GM19438 (cell line): ENCODE measurements around the gene STMND1.

ENCODE experiments used
- ATAC-seq: cut with Tn5 transposase; IDR thresholded peaks from one replicate; pipeline ENCODE4 v1.9.1; 2021; ENCODE audit warnings: low read depth; ENCODE audit not compliant: unreplicated experiment

Gene STMND1

DNA sequence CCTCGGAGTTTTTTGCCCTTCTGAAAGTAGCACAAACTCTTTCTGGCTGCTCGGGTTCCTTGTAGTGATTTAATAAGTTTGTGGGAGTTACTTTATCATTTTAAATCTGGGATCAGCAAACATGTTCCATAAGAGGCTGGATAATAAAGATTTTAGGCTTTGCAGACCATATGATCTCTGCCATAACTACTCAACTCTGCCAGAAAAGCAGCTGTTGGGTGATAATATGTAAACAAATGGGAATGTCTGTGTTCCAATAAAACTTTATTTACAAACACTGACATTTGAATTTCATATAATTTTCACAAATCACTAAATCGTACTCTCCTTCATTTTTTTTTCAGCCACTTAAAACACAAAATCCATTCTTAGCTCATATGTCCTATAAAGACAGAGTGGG is 3.9 kb upstream of the STMND1 start:
- no peak for ATAC-seq

DNA sequence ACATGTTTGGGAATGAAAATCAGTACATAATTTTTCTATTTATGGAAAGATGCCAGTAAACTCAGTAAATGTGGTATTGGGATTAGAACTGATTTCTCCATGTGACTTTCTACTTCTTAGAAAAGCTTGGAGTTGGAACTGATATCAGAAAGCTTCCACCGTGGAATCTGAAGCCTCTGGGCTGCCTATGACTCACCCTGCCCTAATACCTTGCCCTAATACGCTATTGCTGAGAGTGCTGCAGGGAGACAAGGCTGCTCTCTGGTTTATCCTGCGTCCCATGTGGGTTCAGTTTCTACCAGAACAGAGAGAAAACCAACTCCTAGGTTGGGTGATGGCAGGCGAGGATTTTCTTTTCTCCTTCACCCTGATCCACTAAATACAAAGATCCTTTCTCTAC is 3.3 kb upstream of the STMND1 start:
- ATAC-seq: no peak

DNA sequence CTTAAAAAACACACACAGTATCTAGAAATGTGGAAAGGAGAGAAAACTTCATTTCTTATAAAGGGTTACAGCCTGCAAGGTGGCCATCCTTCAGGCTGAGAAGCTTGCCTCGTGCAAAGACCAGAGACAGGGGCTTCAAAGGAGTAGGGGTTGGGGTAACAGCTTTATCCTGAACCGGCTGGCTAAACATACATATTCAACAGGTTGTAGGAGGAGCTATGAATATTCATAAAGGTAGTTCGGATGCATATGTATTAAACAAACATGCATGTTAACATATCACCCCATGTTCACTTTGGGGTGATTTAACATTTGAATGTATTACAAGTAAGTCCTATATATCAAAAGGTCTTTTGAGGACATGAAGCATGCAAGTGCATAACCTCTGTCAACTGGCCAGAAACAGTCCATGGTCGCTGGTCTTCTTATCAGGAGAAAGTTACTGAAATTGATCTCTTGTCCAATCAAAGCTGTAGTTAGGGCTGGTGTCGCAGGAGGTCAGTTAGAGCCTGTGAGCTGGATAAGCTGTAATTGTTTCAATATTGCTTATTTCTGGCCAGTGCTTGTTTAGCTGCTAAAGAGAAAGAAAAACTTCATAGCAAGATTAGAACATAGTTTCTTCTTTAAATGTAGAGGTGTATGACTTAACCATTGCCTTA is 2.3 kb upstream of the STMND1 start:
- no peak for ATAC-seq

DNA sequence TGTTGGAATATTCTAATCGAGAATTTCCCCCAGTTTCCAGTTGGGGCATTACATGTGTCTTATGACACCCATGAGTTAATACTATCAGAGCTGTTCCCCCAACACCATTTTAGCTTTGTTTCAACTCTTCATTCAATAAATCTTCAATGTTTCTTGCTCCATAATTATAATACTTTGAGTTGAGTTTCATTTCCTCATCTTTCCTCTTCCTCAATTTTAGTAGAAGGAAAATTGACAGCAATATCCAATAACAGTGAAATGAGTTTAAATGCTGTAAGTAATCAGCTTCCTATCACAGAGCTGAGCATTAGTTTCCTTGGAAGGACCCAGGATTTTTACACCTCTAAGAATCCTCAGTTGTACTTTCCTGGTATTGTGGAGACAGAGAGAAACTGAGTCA is 1.0 kb upstream of the STMND1 start:
- ATAC-seq: no peak

DNA sequence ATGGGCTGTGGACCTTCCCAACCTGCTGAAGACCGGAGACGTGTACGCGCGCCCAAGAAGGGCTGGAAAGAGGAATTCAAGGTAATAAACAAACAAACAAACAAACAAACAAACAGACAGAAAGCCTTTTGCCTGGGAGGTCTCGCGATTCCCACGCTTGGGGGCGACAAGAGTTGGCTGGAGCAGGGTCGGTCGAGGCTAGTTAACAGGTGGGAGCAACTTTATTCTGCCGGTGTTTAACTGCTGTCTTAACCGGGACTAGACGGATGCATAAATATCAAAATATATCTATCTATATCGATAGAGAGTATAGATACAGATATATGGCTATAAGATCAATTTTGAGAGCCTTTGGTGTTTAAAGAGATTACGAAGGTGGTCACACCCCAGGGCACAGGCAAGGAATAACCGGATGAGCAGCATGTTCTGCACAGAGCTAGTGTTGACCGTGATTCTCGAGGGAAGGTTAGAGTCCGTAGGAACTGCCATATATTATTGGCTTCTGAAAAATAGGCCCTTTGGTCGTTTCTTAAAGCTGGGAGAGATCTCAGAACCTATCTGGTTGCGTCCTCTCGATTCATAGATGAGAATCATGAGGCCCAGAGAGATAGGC is 514 bp downstream of the STMND1 start:
- ATAC-seq: no peak

DNA sequence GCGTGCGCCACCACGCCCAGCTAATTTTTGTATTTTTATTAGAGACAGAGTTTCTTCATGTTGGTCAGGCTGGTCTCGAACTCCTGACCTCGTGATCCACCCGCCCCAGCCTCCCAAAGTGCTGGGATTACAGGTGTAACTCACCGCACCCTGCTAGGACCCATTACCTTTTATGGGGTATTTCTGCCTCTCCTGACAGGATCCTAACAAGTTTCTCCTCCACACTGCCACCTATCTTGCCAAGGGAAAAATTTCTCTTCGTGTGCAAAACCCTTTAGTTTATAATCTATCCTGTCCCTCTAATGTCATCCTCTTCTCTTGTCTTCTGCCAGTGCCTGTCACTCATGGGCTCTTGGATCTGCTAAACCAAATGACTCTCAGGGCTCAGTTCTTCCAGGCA is 1.9 kb downstream of the STMND1 start:
- ATAC-seq: no peak

DNA sequence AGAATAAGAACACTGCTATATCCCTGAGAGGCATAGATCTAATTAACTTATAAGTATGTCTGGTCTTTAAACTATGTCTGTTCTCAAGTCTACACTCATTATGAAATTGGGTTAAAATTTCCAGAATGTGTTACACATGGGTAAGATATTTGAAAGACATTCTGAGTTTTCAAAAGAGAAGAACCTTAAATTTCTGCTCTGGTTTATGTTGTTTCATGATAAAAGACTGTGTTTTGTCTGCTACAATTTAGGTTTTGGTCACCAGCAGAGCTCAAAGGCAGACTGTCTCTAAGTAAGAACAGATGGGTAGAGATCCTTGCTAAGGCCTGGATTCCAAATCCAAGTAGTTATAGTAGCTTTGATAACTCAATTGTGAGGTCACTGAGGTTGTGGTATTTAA is 6.0 kb downstream of the STMND1 start:
- no peak for ATAC-seq

DNA sequence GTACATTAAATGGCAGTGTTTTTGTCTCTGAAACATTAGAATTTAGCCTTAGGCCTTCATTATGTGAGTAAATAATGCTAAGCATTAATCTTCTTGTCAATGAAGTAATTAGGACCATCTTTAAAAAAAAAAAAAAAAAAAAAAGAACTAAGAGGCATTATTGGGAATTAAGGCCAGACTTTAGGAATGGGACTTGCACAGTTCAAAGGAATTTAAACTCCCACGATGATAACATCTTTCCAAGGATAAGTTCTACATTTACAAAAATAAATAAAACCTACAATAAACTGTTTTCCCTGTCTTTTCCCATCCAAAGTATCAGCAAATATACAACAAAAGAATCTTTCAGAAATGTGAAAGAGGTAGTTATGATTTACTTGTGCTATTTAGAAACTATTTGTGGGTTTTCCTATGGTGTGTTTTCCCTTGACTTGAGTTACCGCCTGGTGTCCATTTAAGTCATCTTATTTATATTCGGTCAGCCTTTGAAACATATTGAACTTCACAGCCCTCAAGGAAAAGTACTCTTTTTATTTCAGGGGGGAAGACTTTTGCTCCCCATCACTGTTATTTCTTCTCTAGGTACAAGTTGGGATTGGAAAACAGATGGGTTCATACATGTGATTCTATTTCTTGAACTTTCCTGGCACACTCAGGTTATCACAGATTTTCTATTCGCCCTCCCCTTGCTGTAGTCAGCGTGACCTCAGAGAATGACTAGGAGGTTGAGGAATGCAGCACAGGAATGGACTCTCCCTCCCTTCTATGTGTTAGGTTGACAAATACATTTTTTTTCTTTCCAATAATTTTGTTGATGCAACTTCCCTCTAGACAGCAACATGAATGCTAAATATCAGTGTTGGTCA is 13.6 kb downstream of the STMND1 start:
- no peak for ATAC-seq

DNA sequence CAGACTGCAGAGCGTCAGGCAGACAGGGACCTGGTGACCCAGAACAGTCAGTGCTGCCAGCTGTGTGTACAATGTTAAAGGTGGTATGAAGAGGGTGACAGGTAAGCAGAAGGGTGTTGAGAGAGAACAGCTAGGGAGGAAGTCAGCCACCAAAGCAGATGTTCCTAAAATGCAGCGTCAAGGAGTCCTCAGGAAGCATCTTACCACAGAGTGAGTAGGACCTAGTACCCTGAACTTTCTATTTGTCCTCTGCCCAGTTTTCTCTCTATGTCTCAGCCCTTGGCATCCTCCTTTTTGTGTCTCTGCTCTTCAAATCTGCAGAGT is 14.2 kb downstream of the STMND1 start:
- no peak for ATAC-seq

DNA sequence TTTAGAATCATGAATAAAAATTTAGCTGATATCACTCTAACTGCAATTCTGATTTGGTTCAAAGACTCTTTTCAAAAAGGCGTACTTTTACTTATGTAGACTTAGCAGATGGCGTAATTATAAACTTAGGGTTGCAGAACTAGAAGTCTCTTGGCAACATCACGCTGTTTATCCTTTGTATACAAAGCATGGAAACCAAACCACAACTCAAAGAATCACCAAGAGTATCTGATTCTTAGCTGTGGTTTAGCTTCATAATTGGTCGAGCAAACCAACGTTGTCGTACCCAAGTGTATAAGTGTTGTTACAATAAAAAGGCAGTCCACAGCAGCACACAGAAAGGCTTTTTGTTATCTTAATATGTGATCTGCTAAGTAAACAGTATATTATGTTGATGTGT is 18.2 kb downstream of the STMND1 start:
- no peak for ATAC-seq

DNA sequence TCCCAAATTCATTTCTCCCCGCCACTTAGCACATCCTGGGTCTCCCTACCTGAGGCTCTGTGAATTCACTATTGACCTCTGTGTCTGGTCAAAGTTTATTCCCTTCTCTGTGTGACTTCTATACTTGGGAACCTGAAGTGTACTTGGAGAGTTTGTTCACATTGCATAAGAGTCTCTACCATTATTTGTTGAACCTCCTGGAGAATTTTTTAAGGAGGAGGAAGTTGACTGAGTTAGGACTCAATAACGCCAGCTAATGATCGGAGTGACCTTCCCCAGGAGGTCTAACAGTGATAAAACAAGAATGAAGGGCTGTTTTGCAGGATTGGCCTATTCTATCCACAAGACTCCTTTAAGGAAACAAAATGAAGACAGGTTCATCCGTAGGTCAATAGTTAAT is 23.6 kb downstream of the STMND1 start:
- no peak for ATAC-seq

DNA sequence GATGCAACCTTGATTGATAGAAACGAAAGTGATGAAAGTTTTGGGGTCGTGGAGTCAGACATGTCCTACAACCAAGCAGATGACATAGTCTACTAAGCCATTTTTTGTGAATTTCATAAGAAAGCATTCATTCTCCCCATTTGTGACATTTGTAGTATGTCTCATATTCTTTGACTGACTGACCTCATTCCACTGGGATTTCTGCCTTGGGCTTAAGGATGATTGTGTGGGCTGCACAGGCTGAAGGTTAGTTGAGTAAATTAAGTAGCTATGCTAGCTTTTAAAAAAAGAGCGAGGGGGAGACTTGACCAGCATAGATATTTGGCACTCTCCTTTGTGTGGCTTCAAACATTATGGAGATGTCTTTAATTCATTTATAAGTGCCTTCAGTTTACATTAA is 28.9 kb downstream of the STMND1 start:
- ATAC-seq: no peak

DNA sequence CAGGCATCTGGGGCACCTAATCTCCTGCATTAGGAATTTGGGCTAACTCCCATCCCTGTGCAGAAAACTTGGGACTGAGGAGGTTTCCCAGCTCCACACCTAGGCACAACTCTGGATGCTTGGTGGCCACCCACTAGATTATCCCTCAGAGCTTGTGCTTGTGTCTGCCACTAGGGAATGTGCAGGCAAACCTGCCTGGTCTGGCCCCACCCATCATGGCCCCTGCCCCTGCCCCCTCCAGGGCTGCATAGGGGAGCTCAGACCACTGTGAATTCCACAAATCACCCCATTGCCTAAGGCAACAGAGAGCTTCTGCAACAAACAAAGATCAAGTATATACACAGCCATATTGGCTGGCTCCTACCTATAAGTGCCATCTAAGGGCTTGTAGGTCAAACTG is 31.1 kb downstream of the STMND1 start:
- no peak for ATAC-seq

DNA sequence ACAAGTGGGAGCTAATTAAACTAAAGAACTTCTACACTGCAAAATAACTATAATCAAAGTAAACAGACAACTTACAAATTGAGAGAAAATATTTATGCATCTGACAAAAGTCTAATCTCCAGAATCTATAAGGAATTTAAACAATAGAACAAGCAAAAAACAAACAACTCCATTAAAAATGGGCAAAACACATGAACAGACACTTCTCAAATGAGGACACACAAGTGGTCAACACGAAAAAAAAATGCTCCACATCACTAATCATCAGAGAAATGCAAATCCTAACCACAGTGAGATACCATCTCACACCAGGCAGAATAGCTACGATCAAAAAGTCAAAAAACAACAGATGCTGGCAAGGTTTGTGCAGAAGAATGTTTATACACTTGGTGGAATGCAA is 36.2 kb downstream of the STMND1 start:
- no peak for ATAC-seq

DNA sequence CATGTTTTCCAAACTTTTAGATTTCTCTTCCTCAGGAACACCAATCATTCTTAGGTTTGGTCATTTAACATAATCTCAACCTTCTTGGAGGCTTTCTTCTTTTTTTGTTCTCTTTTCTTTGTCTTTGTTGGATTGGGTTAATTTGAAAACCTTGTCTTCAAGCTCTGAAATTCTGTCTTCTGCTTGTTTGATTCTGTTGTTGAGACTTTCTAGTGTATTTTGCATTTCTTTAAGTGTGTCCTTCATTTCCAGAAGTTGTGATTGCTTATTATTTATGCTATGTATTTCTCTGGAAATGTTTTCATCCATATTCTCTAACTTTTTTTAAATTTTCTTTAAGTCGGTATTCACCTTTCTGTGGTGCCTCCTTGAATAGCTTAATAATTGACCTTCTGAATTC is 42.2 kb downstream of the STMND1 start:
- no peak for ATAC-seq

DNA sequence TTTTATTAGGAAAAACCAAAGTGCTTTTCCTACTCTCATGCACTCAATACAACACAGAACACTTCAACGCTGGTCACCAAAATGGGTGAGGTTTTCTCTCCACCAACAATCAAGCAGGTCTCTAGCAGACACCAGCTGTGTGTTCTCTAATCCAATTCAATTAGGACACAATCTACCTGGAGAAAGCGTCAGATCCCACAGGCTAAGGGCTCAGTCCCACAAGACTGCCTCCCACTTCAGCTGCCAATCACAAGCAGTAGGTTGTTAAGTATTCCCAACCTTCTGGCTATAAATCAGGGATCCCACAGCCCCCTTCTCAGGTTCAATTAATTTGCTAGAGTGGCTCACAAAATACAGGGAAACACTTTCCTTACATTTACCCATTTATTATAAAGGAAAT is 47.7 kb downstream of the STMND1 start:
- ATAC-seq: no peak

DNA sequence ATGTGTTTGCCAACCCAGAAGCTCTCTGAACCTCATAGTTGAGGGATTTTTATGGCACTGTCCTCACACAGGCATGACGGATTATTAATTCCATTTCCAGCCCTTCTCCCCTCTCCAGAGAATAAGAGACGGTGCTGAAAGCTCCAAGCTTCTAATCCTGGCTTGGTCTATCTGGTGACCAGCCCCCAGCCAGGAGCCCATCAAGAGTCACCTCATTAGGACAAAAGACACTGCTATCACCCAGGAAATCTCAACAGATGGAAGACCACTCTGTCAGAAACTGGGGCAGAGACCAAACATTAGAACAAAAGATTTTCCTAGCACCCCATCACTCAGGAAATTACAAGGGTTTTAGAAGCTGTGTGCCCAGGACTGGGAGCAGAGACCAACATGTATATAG is 48.2 kb downstream of the STMND1 start:
- ATAC-seq: no peak

DNA sequence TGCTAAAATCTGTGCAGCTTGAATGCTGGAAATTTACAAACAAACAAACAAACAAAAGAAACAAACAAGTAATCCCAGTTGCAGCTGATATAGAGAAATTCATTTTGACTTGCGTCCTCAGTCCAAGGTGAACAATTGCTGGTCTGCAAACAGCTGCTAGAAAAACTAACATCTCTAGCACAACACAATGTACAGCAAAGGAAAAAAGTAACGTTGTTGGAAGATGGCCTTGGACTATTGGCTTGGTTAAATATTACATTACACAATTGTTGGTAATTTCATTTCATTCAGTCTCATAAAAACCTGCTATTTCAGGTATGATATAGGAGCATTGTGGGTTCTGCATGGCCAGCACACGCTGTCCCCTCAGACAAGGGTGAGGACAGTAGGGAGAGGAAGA is 50.0 kb downstream of the STMND1 start:
- no peak for ATAC-seq

DNA sequence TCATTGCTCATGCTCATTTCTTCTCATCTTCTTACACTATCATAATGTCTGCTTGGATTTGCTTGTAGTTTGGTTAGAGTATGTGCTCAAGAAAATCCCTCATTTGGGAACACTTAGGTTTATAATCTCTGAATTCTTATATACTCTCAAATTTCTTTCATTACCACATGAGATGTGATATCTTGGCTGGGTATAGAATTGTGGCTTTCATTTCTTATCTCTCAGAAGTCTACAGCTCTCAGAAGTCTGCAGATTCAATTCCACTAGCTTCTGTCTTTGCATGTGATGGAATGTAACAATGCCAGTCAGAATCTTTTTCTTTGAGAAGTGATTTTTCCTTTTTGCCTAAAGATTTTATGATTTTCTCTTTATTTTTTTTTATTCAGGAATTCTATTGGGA is 50.9 kb downstream of the STMND1 start:
- ATAC-seq: no peak

DNA sequence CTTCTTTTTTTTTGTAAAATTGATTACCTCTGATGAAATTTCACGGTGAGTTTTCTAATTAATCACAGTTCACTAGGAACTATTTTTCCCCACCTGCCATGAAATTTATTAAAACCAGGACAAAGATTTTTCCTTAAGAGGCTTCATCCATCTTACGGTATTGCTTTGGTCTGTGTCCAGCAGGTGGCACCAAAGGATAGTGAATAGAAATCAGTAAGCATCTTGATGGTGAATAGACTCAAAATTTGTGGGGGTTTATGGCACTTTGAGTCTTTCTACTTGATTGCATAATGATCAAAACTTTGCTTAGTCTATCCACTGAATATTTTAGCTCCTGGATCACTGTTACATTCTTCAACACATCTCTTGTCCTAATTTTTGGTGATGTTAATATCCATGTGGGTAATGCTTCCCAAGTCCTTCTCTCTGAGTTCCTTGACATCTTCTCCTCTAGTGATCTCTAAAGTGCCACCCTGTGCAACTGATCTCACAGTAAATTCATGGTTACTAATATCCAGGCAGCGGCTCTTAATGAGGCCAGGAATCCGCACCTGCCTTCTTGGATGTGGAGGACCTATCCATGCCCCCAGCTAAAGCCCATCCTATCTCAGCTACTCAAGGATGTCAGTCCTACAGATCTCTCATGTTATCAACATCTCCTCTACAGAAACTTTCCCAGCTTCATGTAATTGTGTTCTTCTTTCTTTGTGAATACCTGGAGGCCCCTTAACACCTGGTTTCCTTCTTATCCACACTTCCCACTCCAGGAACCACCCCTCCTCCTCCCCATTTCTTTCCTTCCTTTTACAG is 54.5 kb downstream of the STMND1 start:
- peak; percentile 56 for ATAC-seq

DNA sequence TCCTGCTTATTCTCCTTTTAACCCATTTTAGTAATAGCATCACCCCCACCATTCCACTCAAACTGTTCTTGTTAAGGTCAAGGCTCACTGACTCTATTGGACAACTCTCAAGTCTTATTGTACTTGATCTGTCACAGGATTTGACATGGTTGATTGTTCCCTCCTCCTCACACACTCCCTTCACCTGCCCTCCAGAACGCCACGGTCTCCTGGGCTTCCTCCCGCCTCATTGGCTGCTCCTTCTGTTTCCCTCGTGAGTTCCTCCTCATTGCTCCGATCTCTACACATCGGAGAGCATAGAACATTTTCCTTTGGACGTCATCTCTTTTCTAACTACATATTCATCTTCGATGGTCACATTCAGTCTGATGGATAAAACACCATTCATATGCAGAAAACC is 55.1 kb downstream of the STMND1 start:
- ATAC-seq: no peak
